Mesothelial cell of epicardium (in vitro differentiated cells): Measurements from ENCODE around the gene CSDE1. TPM values are rescaled to one million over a fixed set of nuclear protein-coding genes. Genes with fewer than 3 reads are reported as not detected.

Source experiments
- DNase-seq, 2 experiments: peaks; one replicate each; pipeline ENCODE4 v3.0.0; 2021; ENCODE audit warnings: low spot score in 2 of 2; ENCODE audit not compliant: unreplicated experiment in 2 of 2
- H3K27ac Mint-ChIP-seq: 2 replicates; pipeline ENCODE4 v1.8.0; 2021; ENCODE audit warnings: mixed read lengths
- H3K27me3 Mint-ChIP-seq: 2 replicates; pipeline ENCODE4 v1.8.0; 2021; ENCODE audit warnings: low read depth, mixed read lengths
- H3K36me3 Mint-ChIP-seq: 2 replicates; pipeline ENCODE4 v1.8.0; 2021; ENCODE audit warnings: mixed read lengths
- H3K4me1 Mint-ChIP-seq: 2 replicates; pipeline ENCODE4 v1.8.0; 2021; ENCODE audit warnings: mixed read lengths
- H3K4me3 Mint-ChIP-seq: 2 replicates; pipeline ENCODE4 v1.8.0; 2021; ENCODE audit warnings: mild to moderate bottlenecking, moderate library complexity, mixed read lengths
- H3K9me3 Mint-ChIP-seq: 2 replicates; pipeline ENCODE4 v1.8.0; 2021; ENCODE audit warnings: mixed read lengths
- CTCF ChIP-seq: fragments of 200-600 bp; sonication (generic); IDR thresholded peaks from one replicate; pipeline ENCODE4 v1.5.0; 2021; ENCODE audit warnings: antibody characterized with exemption; ENCODE audit not compliant: unreplicated experiment
- total RNA-seq: library from RNA; stranded (reverse); gene quantifications from 3 replicates; pipeline ENCODE4 v1.2.1, GENCODE V29; 2021

CSDE1 gene
- total RNA-seq, 1 donor from 2014 or later = 524 TPM

- Mint-ChIP-seq H3K4me3 (no peak overlapping the region), H3K36me3 (peaks cover 35% of the 10 kb centered on the region), H3K9me3 (no peaks in the 10 kb centered on the region), H3K4me1 (no peaks in the 10 kb centered on the region), H3K27me3 (no peaks in the 10 kb centered on the region), H3K27ac (no peak overlapping the region)
- TF ChIP-seq CTCF = no peak
- no peak for DNase-seq
Observed at GRCh38 chr1:114741963-114742746, 15.6 kb downstream of the CSDE1 start.

GRCh38 chr1:114740331-114740730 is 17.5 kb downstream of the CSDE1 start:
- no peak for DNase-seq
- Mint-ChIP-seq H3K27me3 (no peaks in the 10 kb centered on the region), H3K4me3 (no peak overlapping the region), H3K4me1 (no peaks in the 10 kb centered on the region), H3K9me3 (no peaks in the 10 kb centered on the region), H3K27ac (peak overlapping the region; percentile 14), H3K36me3 (peaks cover 48% of the 10 kb centered on the region)
- no peak for TF ChIP-seq CTCF

GRCh38 chr1:114737314-114737849 is 20.4 kb downstream of the CSDE1 start:
- no peak overlapping the region for H3K4me3 Mint-ChIP-seq
- peaks cover 54% of the 10 kb centered on the region for H3K36me3 Mint-ChIP-seq
- H3K27me3 Mint-ChIP-seq = no peaks in the 10 kb centered on the region
- TF ChIP-seq CTCF = no peak
- H3K4me1 Mint-ChIP-seq = no peaks in the 10 kb centered on the region
- no peak overlapping the region for H3K27ac Mint-ChIP-seq
- no peak for DNase-seq
- no peaks in the 10 kb centered on the region for H3K9me3 Mint-ChIP-seq

- H3K36me3 Mint-ChIP-seq = peaks cover 61% of the 10 kb centered on the region
- H3K27me3 Mint-ChIP-seq = no peaks in the 10 kb centered on the region
Observed at GRCh38 chr1:114735479-114735878, 22.3 kb downstream of the CSDE1 start.

GRCh38 chr1:114729782-114730181 is 28.0 kb downstream of the CSDE1 start:
- TF ChIP-seq CTCF = no peak
- Mint-ChIP-seq H3K27me3 (no peaks in the 10 kb centered on the region), H3K9me3 (no peaks in the 10 kb centered on the region), H3K36me3 (peaks cover 64% of the 10 kb centered on the region), H3K4me1 (no peaks in the 10 kb centered on the region), H3K4me3 (no peak overlapping the region), H3K27ac (no peak overlapping the region)
- DNase-seq = no peak

More at GRCh38 chr1:114735479-114735878, 22.3 kb downstream of the CSDE1 start:
- Mint-ChIP-seq H3K4me3 (no peak overlapping the region), H3K9me3 (no peaks in the 10 kb centered on the region), H3K4me1 (no peaks in the 10 kb centered on the region), H3K27ac (no peak overlapping the region)
- DNase-seq = no peak
- TF ChIP-seq CTCF = no peak
